ENCODE results near the gene TSN.
"Not testable (repeated sequence)": the region's sequence is repeated elsewhere in the genome, so short reads cannot be mapped to it uniquely, and the experiment has no call there.

- TF ChIP-seq CTCF, POLR2A (IDR thresholded peaks at IDR 0.05): not testable (repeated sequence)
These were observed 61.9 kb downstream of the TSN start for GRCh38 chr2:121817304-121817703.

Measured in stomach (tissue), 4 donors.